Lung (tissue), 12 donors: ENCODE results near the gene LNX1. TPM values are rescaled to one million over a fixed set of nuclear protein-coding genes. Genes with fewer than 3 reads are reported as not detected.

Experiments
- ATAC-seq: fragments of 200-7000 bp; cut with Tn5 transposase; one replicate; pipeline ENCODE4 v1.9.1; 2020; ENCODE audit warnings: moderate number of reproducible peaks; ENCODE audit not compliant: insufficient read depth, low FRiP score
- DNase-seq, 3 donors: peaks; one replicate each; pipeline ENCODE4 v3.0.0-alpha.2; 2013 to 2017
- H3K27ac ChIP-seq, 2 donors: one replicate each; pipeline ENCODE4 v1.5.1; 2013; ENCODE audit warnings: mild to moderate bottlenecking in 2 of 2, moderate library complexity in 2 of 2, control low read depth in 1 of 2, inconsistent platforms in 1 of 2, low read depth in 1 of 2, low read length in 1 of 2
- H3K27me3 ChIP-seq, 3 donors: one replicate each; pipeline ENCODE4 v1.5.1; 2013; ENCODE audit warnings: low read length in 2 of 3; ENCODE audit not compliant: control insufficient read depth in 3 of 3, insufficient read depth in 3 of 3
- H3K36me3 ChIP-seq, 4 donors: one replicate each; pipeline ENCODE4 v1.5.1; 2013; ENCODE audit warnings: low read length in 4 of 4, mild to moderate bottlenecking in 1 of 4, moderate library complexity in 1 of 4; ENCODE audit not compliant: control insufficient read depth in 4 of 4, insufficient read depth in 4 of 4
- H3K4me1 ChIP-seq, 5 donors: one replicate each; pipeline ENCODE4 v1.5.1; 2013; ENCODE audit warnings: low read length in 5 of 5, mild to moderate bottlenecking in 2 of 5, moderate library complexity in 1 of 5; ENCODE audit not compliant: control insufficient read depth in 5 of 5, insufficient read depth in 5 of 5
- H3K4me3 ChIP-seq: one replicate; pipeline ENCODE4 v1.5.1; 2013; ENCODE audit warnings: mild to moderate bottlenecking, control low read depth, moderate library complexity
- H3K9ac ChIP-seq, 2 donors: one replicate each; pipeline ENCODE4 v1.5.1; 2013; ENCODE audit warnings: low read length in 2 of 2, control low read depth in 1 of 2; ENCODE audit not compliant: insufficient read depth in 1 of 2
- H3K9me3 ChIP-seq, 4 donors: one replicate each; pipeline ENCODE4 v1.5.1; 2013; ENCODE audit warnings: low read length in 3 of 4, mild to moderate bottlenecking in 1 of 4, moderate library complexity in 1 of 4; ENCODE audit not compliant: control insufficient read depth in 4 of 4, insufficient read depth in 3 of 4
- WGBS, 2 donors: extraction: QIAGEN DNeasy Blood & Tissue Kit; methylation state at CpG; one replicate each; pipeline ENCODE4 v1.1.7; 2013; 5-methylcytosine and 5-hydroxymethylcytosine counted together
- polyA plus RNA-seq, 2 donors: library from polyadenylated mRNA; stranded (reverse); fragments of 200-250 nt; gene quantifications; one replicate each; pipeline ENCODE4 v1.2.1, GENCODE V29; 2013
- total RNA-seq, 2 donors: library from RNA; depleted of rRNA in 1 of 2; stranded (reverse); fragments of >200 nt in 1 of 2; gene quantifications; one replicate each; pipeline ENCODE4 v1.2.1, GENCODE V29; 2014 to 2021
- TF ChIP-seq, protein P1 (sequence below): IDR thresholded peaks from 2 replicates; pipeline ENCODE4 v1.5.1; 2012; ENCODE audit warnings: mild to moderate bottlenecking; ENCODE audit errors: control extremely low read depth, extremely low read depth
- donor health status: control.
- donor health status: control.
- donor health status: Bipolar disorder and iron deficiency.
- donor health status: healthy.
- donor health status: DM: yes; HTN: yes; CAD: no.

The LNX1 gene
- total and polyA plus RNA-seq, 4 donors, result 1.4 to 5.2 (median 3.2) TPM

GRCh38 chr4:53563824-53564223 lies 27.5 kb downstream of the LNX1 start:
- Histone ChIP-seq H3K4me1 (peaks cover 0 to 4% (median under 1%) of the 10 kb centered on the region in 5 donors), H3K9ac (no peak overlapping the region), H3K36me3 (no peaks in the 10 kb centered on the region), H3K27ac (no peak overlapping the region), H3K4me3 (no peak overlapping the region), H3K27me3 (no peaks in the 10 kb centered on the region), H3K9me3 (no peaks in the 10 kb centered on the region)
- TF ChIP-seq, protein P1, sequence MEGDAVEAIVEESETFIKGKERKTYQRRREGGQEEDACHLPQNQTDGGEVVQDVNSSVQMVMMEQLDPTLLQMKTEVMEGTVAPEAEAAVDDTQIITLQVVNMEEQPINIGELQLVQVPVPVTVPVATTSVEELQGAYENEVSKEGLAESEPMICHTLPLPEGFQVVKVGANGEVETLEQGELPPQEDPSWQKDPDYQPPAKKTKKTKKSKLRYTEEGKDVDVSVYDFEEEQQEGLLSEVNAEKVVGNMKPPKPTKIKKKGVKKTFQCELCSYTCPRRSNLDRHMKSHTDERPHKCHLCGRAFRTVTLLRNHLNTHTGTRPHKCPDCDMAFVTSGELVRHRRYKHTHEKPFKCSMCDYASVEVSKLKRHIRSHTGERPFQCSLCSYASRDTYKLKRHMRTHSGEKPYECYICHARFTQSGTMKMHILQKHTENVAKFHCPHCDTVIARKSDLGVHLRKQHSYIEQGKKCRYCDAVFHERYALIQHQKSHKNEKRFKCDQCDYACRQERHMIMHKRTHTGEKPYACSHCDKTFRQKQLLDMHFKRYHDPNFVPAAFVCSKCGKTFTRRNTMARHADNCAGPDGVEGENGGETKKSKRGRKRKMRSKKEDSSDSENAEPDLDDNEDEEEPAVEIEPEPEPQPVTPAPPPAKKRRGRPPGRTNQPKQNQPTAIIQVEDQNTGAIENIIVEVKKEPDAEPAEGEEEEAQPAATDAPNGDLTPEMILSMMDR, result no peak
- ATAC-seq (no peak), DNase-seq (no peak)
- 70 to 81% methylated on average over 4 of the region's 4 CpGs for WGBS, 2 donors

DNA sequence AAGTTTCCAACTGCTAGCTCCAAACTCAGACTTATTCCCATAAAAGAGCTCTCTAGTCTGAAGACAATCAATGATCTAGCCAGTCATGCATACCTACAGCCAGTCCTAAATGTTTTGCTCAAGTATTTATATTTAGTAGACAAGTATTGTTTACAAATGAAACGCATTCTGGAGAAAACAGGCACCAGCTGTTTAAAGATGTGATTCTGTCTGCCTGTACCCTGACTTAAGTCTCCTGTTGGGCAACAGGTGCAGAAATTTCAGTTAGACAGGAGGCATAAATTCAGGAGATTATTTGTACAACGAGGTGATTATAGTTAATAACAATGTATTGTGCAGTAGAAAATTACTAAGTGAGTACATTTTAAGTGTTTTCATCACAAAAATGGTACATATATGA lies 28.9 kb downstream of the LNX1 start:
- Histone ChIP-seq H3K27ac (no peak overlapping the region), H3K9ac (no peak overlapping the region), H3K9me3 (no peaks in the 10 kb centered on the region), H3K27me3 (no peaks in the 10 kb centered on the region), H3K4me3 (no peak overlapping the region), H3K36me3 (no peaks in the 10 kb centered on the region), H3K4me1 (peaks cover 0 to 5% (median 5%) of the 10 kb centered on the region in 5 donors)
- WGBS, 2 donors, result 64 to 73% methylated on average over 2 of the region's 2 CpGs
- DNase-seq (no peak), ATAC-seq (no peak)
- TF ChIP-seq, protein P1, result no peak

- Histone ChIP-seq H3K27me3 (no peaks in the 10 kb centered on the region), H3K27ac (no peak overlapping the region), H3K36me3 (no peaks in the 10 kb centered on the region), H3K9me3 (no peaks in the 10 kb centered on the region), H3K4me3 (no peak overlapping the region), H3K9ac (no peak overlapping the region), H3K4me1 (peaks cover 0 to 11% (median 8%) of the 10 kb centered on the region in 5 donors)
- WGBS, 2 donors, result 67 to 68% methylated on average over 3 of the region's 3 CpGs
- no peak for DNase-seq
- no peak for ATAC-seq
- TF ChIP-seq, protein P1, result no peak
These were observed 32.2 kb downstream of the LNX1 start for GRCh38 chr4:53559021-53559620.
